ENCODE results near the gene ARHGEF6. TPM values are rescaled to one million over a fixed set of nuclear protein-coding genes. Genes with fewer than 3 reads are reported as not detected.
A peak's percentile ranks its signal among the peaks of the same experiment; 100 is the strongest.
"Not testable (repeated sequence)": the region's sequence is repeated elsewhere in the genome, so short reads cannot be mapped to it uniquely, and the experiment has no call there.

ARHGEF6 gene
- total RNA-seq, 1 donor: 12.5 TPM

DNA sequence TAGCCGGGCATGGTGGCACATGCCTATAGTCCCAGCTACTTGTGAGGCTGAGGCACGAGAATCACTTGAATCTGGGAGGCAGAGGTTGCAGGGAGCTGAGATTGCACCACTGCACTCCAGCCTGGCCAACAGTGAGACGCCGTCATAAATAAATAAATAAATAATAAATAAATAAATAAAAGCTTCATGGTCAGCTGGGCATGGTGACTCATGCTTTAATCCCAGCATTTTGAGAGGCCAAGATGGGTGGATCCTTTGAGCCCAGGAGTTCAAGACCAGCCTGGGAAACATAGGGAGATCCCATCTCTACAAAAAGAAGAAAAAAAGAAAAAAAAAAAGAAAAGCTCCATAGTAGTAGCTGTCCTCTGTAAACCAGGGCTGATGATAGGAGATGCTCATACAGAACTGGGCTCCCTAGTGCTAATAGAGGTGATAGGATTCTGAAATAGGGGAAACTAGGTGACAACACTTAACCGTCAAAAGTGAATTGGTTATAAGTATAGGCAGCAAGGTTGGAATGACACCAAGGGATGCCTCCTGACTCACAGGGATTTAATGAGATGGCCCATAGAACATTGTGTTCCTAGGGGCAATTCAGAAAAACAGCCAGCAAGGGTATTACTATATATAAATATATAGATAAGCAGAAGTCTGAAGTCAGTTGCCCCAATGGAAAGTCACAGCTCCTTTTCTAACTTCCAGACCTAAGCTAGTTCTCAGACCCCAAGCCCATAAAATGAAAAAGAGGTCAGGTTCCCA, 41.8 kb upstream of the ARHGEF6 start:
- TF ChIP-seq, protein P1, sequence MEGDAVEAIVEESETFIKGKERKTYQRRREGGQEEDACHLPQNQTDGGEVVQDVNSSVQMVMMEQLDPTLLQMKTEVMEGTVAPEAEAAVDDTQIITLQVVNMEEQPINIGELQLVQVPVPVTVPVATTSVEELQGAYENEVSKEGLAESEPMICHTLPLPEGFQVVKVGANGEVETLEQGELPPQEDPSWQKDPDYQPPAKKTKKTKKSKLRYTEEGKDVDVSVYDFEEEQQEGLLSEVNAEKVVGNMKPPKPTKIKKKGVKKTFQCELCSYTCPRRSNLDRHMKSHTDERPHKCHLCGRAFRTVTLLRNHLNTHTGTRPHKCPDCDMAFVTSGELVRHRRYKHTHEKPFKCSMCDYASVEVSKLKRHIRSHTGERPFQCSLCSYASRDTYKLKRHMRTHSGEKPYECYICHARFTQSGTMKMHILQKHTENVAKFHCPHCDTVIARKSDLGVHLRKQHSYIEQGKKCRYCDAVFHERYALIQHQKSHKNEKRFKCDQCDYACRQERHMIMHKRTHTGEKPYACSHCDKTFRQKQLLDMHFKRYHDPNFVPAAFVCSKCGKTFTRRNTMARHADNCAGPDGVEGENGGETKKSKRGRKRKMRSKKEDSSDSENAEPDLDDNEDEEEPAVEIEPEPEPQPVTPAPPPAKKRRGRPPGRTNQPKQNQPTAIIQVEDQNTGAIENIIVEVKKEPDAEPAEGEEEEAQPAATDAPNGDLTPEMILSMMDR (IDR thresholded peaks at IDR 0.05; ENCODE audit: insufficient read depth, low read depth, low read length): no peak
- DNase-seq (ENCODE audit: low read depth): peak; percentile 91

DNA sequence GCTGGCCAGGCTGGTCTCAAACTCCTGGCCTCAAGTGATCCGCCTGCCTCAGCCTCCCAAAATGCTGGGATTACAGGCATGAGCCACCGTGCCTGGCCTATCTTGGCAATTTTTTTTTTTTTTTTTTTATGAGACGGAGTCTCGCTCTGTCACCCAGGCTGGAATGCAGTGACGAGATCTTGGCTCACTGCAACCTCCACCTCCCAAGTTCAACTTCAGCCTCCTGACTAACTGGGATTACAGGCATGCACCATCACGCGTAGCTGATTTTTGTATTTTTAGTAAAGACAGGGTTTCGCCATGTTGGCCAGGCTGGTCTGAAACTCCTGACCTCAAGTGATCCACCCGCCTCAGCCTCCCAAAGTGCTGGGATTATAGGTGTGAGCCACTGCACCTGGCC, 39.0 kb upstream of the ARHGEF6 start:
- peak; percentile 37 for DNase-seq (ENCODE audit: low read depth)
- H3K4me3 ChIP-seq (ENCODE audit: low read depth, low read length): not testable (repeated sequence)

More for the DNA sequence above, 41.8 kb upstream of the ARHGEF6 start:
- no peak overlapping the region for H3K4me3 ChIP-seq (ENCODE audit: low read depth, low read length)

DNA sequence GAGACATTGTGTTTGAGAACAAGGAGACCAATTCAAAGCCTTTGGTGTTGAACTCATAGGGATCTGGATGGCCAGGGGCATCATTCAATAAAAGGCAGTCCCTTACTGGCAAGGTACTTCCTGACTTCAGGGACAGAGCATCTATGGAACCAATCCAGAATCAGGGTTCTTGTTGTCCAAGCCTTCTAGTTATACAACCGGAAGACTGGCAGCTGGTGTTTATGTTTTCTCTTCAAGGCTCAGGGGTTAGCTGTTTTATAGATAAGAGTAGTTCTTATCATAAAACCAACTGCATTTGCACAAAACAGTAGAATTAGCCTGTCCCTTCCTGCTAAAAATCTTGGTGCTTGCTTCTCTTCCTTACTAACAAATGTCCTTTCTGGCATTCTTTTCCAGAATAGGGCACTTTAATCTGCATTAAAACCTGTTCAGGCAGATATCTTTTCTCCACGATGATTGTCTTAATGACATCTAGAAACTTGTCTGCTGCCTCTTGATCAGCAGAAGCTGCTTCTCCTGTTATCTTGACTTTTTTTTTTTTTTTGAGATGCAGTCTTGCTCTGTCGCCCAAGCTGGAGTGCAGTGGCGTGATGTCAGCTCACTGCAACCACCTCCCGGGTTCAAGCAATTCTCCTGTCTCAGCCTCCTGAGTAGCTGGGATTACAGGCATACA, 38.4 kb upstream of the ARHGEF6 start:
- DNase-seq (ENCODE audit: low read depth): peak; percentile 70
- TF ChIP-seq, protein P1 (IDR thresholded peaks at IDR 0.05; ENCODE audit: insufficient read depth, low read depth, low read length): no peak
- H3K4me3 ChIP-seq (ENCODE audit: low read depth, low read length): no peak overlapping the region

DNA sequence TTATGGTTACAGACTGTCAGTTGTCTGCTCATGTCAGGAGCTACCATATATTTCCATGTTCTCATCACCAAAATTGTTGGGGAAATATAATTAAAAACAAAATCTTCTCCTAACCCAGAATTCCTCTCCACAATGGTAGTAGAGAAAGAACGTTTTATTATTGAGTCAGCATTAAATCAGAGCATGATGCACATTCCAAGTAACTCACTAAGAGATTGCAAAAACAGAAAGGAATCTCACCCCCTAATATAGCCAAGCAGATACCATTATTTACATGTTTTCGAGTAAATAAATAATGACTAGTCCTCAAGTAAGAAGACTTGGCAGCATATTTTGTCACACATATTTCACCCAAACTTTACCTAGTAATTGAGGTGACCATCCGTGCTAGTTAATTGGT, 36.2 kb upstream of the ARHGEF6 start:
- TF ChIP-seq, protein P1 (IDR thresholded peaks at IDR 0.05; ENCODE audit: insufficient read depth, low read depth, low read length): no peak
- H3K4me3 ChIP-seq (ENCODE audit: low read depth, low read length): no peak overlapping the region
- peak; percentile 21 for DNase-seq (ENCODE audit: low read depth)

DNA sequence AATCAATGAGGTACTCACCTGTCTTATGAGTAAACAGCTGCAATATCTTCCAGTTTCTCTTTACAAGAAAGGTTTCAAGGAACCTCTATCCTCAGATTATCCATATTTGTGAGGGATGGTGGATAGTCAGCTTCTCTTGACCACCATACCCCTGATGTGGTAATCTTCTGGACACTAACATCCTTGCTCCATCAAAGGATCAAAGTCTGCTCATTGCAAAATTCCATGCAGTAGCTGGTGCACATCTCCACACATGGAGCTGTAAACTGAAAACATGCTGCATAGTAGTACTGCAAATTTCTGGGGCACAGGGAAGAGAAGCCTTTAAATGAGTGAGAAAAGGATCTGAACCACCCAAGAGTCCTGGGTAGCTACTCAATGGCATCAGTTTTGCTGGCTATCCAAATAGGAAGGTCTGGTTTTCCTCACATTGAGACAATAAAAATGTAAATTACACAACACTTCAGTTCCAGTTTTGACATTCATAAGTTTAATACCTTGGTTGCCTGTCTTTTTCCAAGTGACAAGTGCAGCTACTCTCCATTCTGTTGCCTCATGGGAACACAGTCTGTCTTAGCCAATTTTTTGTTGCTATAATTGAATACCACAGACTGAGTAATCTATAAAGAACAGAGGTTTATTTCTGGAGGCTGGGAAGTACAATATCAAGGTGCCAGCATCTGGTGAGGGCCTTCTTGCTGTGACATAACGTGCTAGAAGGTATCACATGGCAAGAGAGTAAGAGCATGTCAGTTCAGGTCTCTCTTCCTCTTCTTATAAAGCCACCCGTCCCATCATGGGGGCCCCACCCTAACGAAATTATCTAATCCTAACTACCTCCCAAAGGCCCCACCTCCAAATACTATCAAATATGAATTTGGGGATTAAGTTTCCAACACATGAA, 34.4 kb upstream of the ARHGEF6 start:
- DNase-seq (ENCODE audit: low read depth): peak; percentile 24
- H3K4me3 ChIP-seq (ENCODE audit: low read depth, low read length): no peak overlapping the region
- TF ChIP-seq, protein P1 (IDR thresholded peaks at IDR 0.05; ENCODE audit: insufficient read depth, low read depth, low read length): no peak

DNA sequence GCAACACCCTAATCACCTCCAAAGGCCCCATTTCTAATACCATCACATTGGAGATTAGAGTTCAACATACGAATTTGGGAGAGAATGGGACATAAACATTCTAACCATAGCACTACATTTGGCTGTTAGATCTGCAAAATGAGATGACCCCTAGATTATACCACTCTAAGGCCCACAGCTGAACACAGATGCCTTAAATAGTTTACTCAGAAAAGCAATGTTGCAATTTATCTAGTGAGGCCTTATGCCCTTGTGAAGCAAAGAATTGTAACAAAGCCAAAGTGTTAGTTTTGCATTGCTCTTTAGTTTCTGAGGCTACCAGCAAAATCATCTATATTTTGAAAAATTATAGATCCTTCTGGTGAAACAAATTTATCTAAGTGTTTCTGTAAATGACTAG, 31.6 kb upstream of the ARHGEF6 start:
- DNase-seq (ENCODE audit: low read depth): peak; percentile 62
- TF ChIP-seq, protein P1 (IDR thresholded peaks at IDR 0.05; ENCODE audit: insufficient read depth, low read depth, low read length): no peak
- H3K4me3 ChIP-seq (ENCODE audit: low read depth, low read length): no peak overlapping the region

DNA sequence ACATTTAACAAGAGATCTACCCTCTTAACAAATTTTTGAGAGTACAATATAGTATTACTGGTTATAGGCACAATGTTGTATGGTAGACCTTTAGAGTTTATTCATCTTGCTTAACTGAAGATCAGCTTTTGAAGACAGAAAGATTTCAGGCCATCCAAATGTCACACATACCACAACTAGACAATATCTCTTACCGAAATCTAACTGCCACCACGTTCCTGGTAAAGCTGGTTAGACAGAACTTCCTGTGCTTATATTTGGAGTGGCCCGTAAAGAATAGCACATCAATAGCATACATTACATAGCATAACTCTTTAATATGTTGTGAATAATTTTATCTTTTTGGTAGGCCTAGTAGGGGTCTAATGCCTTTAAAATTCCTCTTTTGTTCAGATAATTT, 29.8 kb upstream of the ARHGEF6 start:
- DNase-seq (ENCODE audit: low read depth): no peak
- H3K4me3 ChIP-seq (ENCODE audit: low read depth, low read length): no peak overlapping the region
- TF ChIP-seq, protein P1 (IDR thresholded peaks at IDR 0.05; ENCODE audit: insufficient read depth, low read depth, low read length): no peak

Data from fibroblast of villous mesenchyme (primary cell).